Stimulated activated naive CD8-positive, alpha-beta T cell treated with anti-CD3 and anti-CD28 coated beads, Interleukin-15, amount 100 ng/mL, for 72 hours (primary cell): ENCODE measurements around the gene TSHZ1.
A peak's percentile ranks its signal among the peaks of the same experiment; 100 is the strongest.
"Not testable (repeated sequence)": the region's sequence is repeated elsewhere in the genome, so short reads cannot be mapped to it uniquely, and the experiment has no call there.

ENCODE experiments used
- ATAC-seq: fragments of 150-1000 bp; cut with Tn5 transposase; 2 replicates; pipeline ENCODE4 v1.10.0; 2021; ENCODE audit warnings: mild to moderate bottlenecking, moderate library complexity
- DNase-seq, 2 donors: peaks; one replicate each; pipeline ENCODE4 v3.0.0; 2021 to 2022
- H3K27ac Mint-ChIP-seq, 2 donors: one replicate each; pipeline ENCODE4 v1.8.0; 2022; ENCODE audit warnings: mild to moderate bottlenecking in 2 of 2, mixed read lengths in 2 of 2, moderate library complexity in 2 of 2
- H3K27me3 Mint-ChIP-seq: one replicate; pipeline ENCODE4 v1.8.0; 2022; ENCODE audit warnings: mixed read lengths
- H3K4me1 Mint-ChIP-seq: one replicate; pipeline ENCODE4 v1.8.0; 2022; ENCODE audit warnings: mild to moderate bottlenecking, mixed read lengths
- H3K4me3 Mint-ChIP-seq, 2 donors: one replicate each; pipeline ENCODE4 v1.8.0; 2022; ENCODE audit warnings: mild to moderate bottlenecking in 2 of 2, mixed read lengths in 2 of 2, moderate library complexity in 1 of 2
- H3K9me3 Mint-ChIP-seq, 2 donors: one replicate each; pipeline ENCODE4 v1.8.0; 2022; ENCODE audit warnings: mixed read lengths in 2 of 2

Gene TSHZ1

DNA sequence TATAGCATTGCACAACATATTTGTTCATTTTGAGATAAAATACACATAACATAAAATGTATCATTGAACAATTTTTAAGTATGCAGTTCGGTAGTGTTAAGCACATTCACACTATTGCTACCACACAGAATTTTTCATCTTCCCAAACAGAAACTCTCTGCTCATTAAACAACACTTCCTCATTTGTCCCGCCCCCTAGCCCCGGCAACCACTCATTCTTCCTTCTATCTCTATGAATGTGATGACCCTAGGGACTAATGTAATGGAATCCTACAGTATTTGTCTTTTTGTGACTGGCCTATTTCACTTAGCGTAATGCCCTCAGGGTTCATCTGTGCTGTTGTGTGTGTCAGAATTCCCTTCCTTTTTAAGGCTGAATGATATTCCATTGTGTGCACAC lies 95.4 kb downstream of the TSHZ1 start:
- Mint-ChIP-seq H3K27me3 (no peaks in the 10 kb centered on the region), H3K4me1 (no peaks in the 10 kb centered on the region), H3K4me3 (no peak overlapping the region), H3K27ac (no peak overlapping the region), H3K9me3 (peaks cover 12 to 13% of the 10 kb centered on the region in 2 donors)
- ATAC-seq (no peak), DNase-seq (no peak)

- Mint-ChIP-seq H3K4me1 (no peaks in the 10 kb centered on the region), H3K4me3 (no peak overlapping the region), H3K27ac (no peak overlapping the region), H3K9me3 (peaks cover 12 to 19% of the 10 kb centered on the region in 2 donors), H3K27me3 (peaks cover 7% of the 10 kb centered on the region)
- DNase-seq = no peak
- no peak for ATAC-seq
These were observed 96.9 kb downstream of the TSHZ1 start for GRCh38 chr18:75307530-75307929.

GRCh38 chr18:75309564-75309963 lies 99.0 kb downstream of the TSHZ1 start:
- Mint-ChIP-seq H3K27me3 (peaks cover 7% of the 10 kb centered on the region), H3K4me1 (no peaks in the 10 kb centered on the region), H3K4me3 (no peak overlapping the region), H3K27ac (no peak overlapping the region), H3K9me3 (peaks cover 12 to 19% of the 10 kb centered on the region in 2 donors)
- ATAC-seq (no peak), DNase-seq (no peak)

DNA sequence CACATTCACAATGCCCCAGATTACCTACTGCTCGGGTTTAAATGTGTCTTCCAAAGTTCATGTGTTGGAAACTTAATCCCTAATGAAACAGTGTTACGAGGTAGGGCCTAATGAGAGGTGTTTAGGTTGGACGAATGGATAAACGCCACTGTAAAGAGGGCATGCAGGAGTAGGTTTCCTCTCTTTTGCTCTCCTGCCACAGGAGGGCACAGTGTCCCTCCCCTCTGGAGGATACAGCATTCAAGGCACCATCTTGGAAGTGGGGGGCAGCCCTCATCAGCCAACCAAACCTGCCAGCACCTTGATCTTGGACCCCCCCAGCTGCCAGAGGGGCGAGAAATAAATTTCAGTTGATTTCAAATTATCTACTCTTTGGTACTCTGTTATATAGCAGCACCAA lies 103.5 kb downstream of the TSHZ1 start:
- no peak overlapping the region for H3K4me3 Mint-ChIP-seq
- peaks cover 9 to 19% of the 10 kb centered on the region in 2 donors for H3K9me3 Mint-ChIP-seq
- ATAC-seq (no peak), DNase-seq (no peak)
- H3K27ac Mint-ChIP-seq = no peak overlapping the region
- H3K4me1 Mint-ChIP-seq = no peaks in the 10 kb centered on the region
- peaks cover 7% of the 10 kb centered on the region for H3K27me3 Mint-ChIP-seq

GRCh38 chr18:75314606-75315005 lies 104.0 kb downstream of the TSHZ1 start:
- Mint-ChIP-seq H3K27ac (no peak overlapping the region), H3K27me3 (peaks cover 7% of the 10 kb centered on the region), H3K4me1 (no peaks in the 10 kb centered on the region), H3K9me3 (peaks cover 4 to 15% of the 10 kb centered on the region in 2 donors), H3K4me3 (no peak overlapping the region)
- DNase-seq (no peak), ATAC-seq (no peak)

- no peak for ATAC-seq
- no peak overlapping the region for H3K27ac Mint-ChIP-seq
- peaks cover 6% of the 10 kb centered on the region for H3K27me3 Mint-ChIP-seq
- H3K4me1 Mint-ChIP-seq = no peaks in the 10 kb centered on the region
- H3K4me3 Mint-ChIP-seq = no peak overlapping the region
- no peak for DNase-seq
- H3K9me3 Mint-ChIP-seq = peaks cover 0 to 4% of the 10 kb centered on the region in 2 donors
These were observed 105.6 kb downstream of the TSHZ1 start for GRCh38 chr18:75316223-75316622.

GRCh38 chr18:75316826-75317225 lies 106.2 kb downstream of the TSHZ1 start:
- Mint-ChIP-seq H3K4me3 (no peak overlapping the region), H3K9me3 (no peaks in the 10 kb centered on the region), H3K27ac (no peak overlapping the region), H3K27me3 (peaks cover 7% of the 10 kb centered on the region), H3K4me1 (no peaks in the 10 kb centered on the region)
- DNase-seq (no peak), ATAC-seq (no peak)

GRCh38 chr18:75317300-75317699 lies 106.7 kb downstream of the TSHZ1 start:
- Mint-ChIP-seq H3K27me3 (peaks cover 8% of the 10 kb centered on the region), H3K27ac (no peak overlapping the region), H3K4me3 (no peak overlapping the region), H3K4me1 (no peaks in the 10 kb centered on the region), H3K9me3 (no peaks in the 10 kb centered on the region)
- DNase-seq = no peak
- no peak for ATAC-seq

GRCh38 chr18:75317703-75318102 lies 107.1 kb downstream of the TSHZ1 start:
- no peak for DNase-seq
- no peaks in the 10 kb centered on the region for H3K4me1 Mint-ChIP-seq
- ATAC-seq = no peak
- no peak overlapping the region for H3K27ac Mint-ChIP-seq
- H3K9me3 Mint-ChIP-seq = no peaks in the 10 kb centered on the region
- H3K27me3 Mint-ChIP-seq = peaks cover 8% of the 10 kb centered on the region
- no peak overlapping the region for H3K4me3 Mint-ChIP-seq

DNA sequence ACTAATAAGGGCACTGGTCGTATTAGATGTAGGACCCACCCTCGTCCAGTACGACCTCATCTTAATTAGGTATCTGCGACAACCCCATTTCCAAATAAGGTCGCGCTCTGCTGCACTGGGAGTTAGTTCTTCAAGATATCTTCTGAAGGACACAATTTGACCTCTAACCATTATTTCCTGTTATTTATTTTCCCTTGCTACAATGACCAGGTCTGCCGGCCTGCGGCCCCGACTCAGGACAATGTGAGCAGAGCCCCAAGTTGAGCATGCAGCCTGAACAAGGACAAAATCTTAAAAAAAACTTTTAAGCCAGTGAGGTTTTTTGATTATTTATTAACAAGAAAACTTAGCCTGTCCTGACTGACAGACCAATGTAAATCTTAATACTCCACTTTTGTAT lies 109.3 kb downstream of the TSHZ1 start:
- H3K27ac Mint-ChIP-seq = no peak overlapping the region
- no peaks in the 10 kb centered on the region for H3K9me3 Mint-ChIP-seq
- no peak for DNase-seq
- peaks cover 8% of the 10 kb centered on the region for H3K27me3 Mint-ChIP-seq
- H3K4me3 Mint-ChIP-seq = no peak overlapping the region
- no peak for ATAC-seq
- no peaks in the 10 kb centered on the region for H3K4me1 Mint-ChIP-seq

- Mint-ChIP-seq H3K27me3 (peaks cover 8% of the 10 kb centered on the region), H3K4me1 (no peaks in the 10 kb centered on the region), H3K9me3 (peaks cover 6% of the 10 kb centered on the region in 2 donors), H3K27ac (no peak overlapping the region), H3K4me3 (no peak overlapping the region)
- DNase-seq (no peak), ATAC-seq (no peak)
These were observed 109.9 kb downstream of the TSHZ1 start for GRCh38 chr18:75320506-75320905.

DNA sequence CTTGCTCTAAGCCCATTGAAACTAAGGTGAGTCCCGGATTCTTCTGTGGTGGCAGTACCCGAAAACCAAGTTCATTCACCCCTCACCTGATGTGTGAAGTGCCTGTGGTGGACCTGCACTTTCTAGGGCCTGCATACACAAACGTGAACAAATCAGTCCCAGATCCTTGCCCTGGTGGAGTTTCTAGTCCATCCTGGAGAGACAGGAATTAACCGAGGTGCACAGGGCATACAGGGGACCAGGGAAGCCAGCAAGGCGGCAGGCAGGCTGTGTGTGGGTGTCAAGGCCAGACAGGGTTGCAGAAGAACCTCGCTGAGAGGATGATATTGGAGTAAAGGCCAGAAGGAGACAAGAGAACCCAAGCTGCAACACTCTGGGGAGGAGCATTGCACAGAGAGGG lies 110.8 kb downstream of the TSHZ1 start:
- H3K4me1 Mint-ChIP-seq = no peaks in the 10 kb centered on the region
- H3K27me3 Mint-ChIP-seq = peaks cover 8% of the 10 kb centered on the region
- H3K4me3 Mint-ChIP-seq = no peak overlapping the region
- H3K27ac Mint-ChIP-seq = no peak overlapping the region
- H3K9me3 Mint-ChIP-seq = peaks cover 15% of the 10 kb centered on the region in 2 donors
- DNase-seq = no peak
- no peak for ATAC-seq

DNA sequence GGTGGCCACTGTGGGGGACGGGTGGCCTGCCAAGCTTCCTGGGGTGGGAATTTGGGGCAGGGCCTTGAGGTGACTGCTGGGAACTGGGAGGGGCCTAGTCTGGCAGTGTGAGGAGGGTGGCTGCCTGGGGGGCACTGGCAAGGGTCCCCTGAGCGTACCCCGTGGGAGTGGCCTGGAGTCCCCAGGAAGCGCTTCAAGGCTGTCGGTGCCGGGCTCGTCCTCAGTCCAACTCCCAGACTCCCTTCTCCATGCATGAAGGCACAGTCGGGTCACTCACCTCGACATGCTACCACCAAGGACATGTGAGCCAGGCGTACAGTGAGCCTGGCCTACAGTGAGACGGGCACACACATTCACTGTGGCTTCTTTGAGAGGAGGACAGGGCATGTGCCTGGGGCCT lies 111.6 kb downstream of the TSHZ1 start:
- Mint-ChIP-seq H3K27me3 (peaks cover 8% of the 10 kb centered on the region), H3K4me1 (no peaks in the 10 kb centered on the region), H3K4me3 (no peak overlapping the region), H3K27ac (no peak overlapping the region), H3K9me3 (peaks cover 19% of the 10 kb centered on the region in 2 donors)
- ATAC-seq = no peak
- DNase-seq = no peak

GRCh38 chr18:75323821-75324585 lies 113.4 kb downstream of the TSHZ1 start:
- Mint-ChIP-seq H3K4me1 (no peaks in the 10 kb centered on the region), H3K27me3 (peaks cover 8% of the 10 kb centered on the region), H3K27ac (no peak overlapping the region), H3K4me3 (no peak overlapping the region), H3K9me3 (peaks cover 19% of the 10 kb centered on the region in 2 donors)
- DNase-seq = no peak
- ATAC-seq = no peak

- no peak for DNase-seq
- Mint-ChIP-seq H3K27ac (peak overlapping the region in 1 of 2 donors; percentile 31), H3K4me1 (no peaks in the 10 kb centered on the region), H3K27me3 (peaks cover 8% of the 10 kb centered on the region), H3K4me3 (no peak overlapping the region), H3K9me3 (peaks cover 19% of the 10 kb centered on the region in 2 donors)
- ATAC-seq = no peak
These were observed 114.2 kb downstream of the TSHZ1 start for GRCh38 chr18:75324686-75325257.

DNA sequence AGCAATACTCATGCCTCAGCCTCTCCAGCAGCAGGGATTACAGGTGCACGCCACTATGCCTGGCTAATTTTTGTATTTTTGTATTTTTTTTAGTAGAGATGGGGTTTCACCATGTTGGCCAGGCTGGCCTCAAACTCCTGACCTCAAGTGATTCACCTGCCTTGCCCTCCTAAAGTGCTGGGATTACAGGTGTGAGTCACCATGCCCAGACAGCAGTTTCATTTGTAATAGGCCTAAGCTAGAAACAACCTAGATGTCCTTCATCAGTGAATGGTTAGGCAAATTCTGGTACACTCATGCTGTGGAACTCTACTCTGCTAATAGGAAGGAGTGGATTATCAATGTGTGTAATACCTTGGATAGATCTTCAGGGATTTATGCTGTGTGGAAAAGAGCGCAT lies 119.2 kb downstream of the TSHZ1 start:
- not testable (repeated sequence) for H3K4me3 Mint-ChIP-seq, H3K4me1 Mint-ChIP-seq, H3K27me3 Mint-ChIP-seq
- peaks cover 19% of the 10 kb centered on the region in 2 donors for H3K9me3 Mint-ChIP-seq
- ATAC-seq (peak; percentile 74), DNase-seq (peak; percentile 3 to 15)
- peak overlapping the region in 1 of 2 donors; percentile 60 for H3K27ac Mint-ChIP-seq
